NCI-H226 (cell line): Measurements from ENCODE around the gene NRG2.

Experiments used
- DNase-seq: peaks from one replicate; pipeline ENCODE4 v3.0.0-alpha.2; 2015

NRG2 gene

GRCh38 chr5:139807647-139808030, 235.5 kb downstream of the NRG2 start:
- no peak for DNase-seq

- peak; percentile 35 for DNase-seq
These were observed 236.1 kb downstream of the NRG2 start for GRCh38 chr5:139806726-139807646.

GRCh38 chr5:139806111-139806510, 237.0 kb downstream of the NRG2 start:
- DNase-seq: no peak

DNA sequence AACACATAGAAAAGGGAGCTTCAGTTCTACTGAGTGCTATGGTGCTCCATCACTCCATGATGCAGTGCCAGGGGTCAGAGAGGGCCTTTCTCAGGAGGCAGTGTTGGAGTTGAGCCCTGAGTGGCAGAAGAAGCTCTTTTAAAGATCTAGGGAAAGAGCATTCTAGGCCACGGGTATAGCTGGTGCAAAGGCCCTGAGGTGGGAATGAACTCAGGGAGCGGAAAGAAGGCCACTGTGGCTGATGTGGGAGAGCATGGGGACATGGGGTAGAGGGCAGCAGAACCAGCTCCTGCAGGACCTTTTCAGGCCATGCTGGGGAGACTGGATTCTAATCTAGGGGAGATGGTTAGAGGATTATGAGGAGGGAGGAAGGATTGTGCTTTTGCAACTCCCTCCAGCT, 237.6 kb downstream of the NRG2 start:
- DNase-seq: no peak

DNA sequence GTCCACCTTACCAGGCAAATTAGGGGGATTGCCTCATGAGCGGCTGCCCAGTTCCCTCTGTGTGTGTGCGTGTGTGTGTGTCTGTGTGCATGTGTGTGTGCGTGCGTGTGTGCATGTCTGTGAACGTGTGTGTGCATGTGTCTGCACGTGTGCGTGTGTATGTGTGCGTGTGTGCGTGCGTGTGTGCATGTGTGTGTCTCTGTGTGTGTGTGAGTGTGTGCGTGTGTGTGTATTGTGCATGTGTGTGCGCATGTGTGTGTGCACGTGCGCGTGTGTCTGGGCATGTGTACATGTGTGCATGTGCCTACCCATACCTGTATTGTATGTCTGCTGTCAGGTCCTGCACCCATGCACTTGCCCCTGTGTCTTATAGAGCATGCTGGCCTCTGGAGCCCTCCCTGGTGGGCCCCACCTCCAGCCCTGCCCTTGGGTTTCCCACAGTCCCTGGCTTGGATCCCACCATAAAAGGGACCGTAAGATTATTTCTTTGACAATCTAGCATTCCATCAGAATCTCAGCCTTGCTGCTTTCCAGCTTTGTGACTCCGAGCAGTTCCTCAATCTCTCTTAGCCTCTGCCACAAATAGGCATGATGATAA, 238.2 kb downstream of the NRG2 start:
- DNase-seq: no peak

DNA sequence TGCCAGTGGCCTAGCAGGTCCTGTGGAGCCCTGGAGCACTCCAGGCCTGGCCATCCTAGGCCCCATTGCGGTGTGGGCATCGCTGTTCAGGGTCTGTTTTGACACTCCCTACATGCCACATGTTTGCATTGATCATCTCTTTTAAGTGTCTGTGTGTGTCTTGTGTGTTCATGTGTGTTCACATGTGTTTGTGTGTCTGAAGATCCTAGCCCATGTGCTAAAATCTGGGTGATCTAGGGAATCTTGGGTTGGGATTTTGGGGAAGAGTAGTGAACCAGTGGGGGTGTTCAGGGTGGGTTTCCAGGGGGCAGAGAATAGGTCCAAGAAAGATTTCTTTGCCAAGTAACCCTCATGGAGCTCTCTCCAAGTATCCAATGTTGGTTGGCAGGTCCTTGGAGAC, 239.1 kb downstream of the NRG2 start:
- no peak for DNase-seq

- DNase-seq: no peak
These were observed 243.7 kb downstream of the NRG2 start for GRCh38 chr5:139799359-139799758.

- no peak for DNase-seq
These were observed 244.2 kb downstream of the NRG2 start for GRCh38 chr5:139798883-139799282.

- DNase-seq: no peak
These were observed 245.1 kb downstream of the NRG2 start for GRCh38 chr5:139797856-139798510.

GRCh38 chr5:139797335-139797734, 245.8 kb downstream of the NRG2 start:
- no peak for DNase-seq
